Activated CD8-positive, alpha-beta memory T cell treated with anti-CD3 and anti-CD28 coated beads for 48 hours (primary cell): ENCODE results near the gene PLCB1.
"Not testable (repeated sequence)": the region's sequence is repeated elsewhere in the genome, so short reads cannot be mapped to it uniquely, and the experiment has no call there.

Source experiments
- DNase-seq, 3 experiments: peaks; one replicate each; pipeline ENCODE4 v3.0.0-alpha.2; 2020; ENCODE audit warnings: low read depth in 2 of 3, low spot score in 2 of 3

Gene PLCB1

GRCh38 chr20:8432435-8433148 is 300.5 kb downstream of the PLCB1 start:
- no peak for DNase-seq

- DNase-seq = no peak
Observed at GRCh38 chr20:8433291-8433690, 301.2 kb downstream of the PLCB1 start.

GRCh38 chr20:8434326-8434876 is 302.3 kb downstream of the PLCB1 start:
- no peak for DNase-seq

- DNase-seq = no peak
Observed at GRCh38 chr20:8435285-8436035, 303.4 kb downstream of the PLCB1 start.

- not testable (repeated sequence) for DNase-seq
Observed at GRCh38 chr20:8436938-8437337, 304.9 kb downstream of the PLCB1 start.

DNA sequence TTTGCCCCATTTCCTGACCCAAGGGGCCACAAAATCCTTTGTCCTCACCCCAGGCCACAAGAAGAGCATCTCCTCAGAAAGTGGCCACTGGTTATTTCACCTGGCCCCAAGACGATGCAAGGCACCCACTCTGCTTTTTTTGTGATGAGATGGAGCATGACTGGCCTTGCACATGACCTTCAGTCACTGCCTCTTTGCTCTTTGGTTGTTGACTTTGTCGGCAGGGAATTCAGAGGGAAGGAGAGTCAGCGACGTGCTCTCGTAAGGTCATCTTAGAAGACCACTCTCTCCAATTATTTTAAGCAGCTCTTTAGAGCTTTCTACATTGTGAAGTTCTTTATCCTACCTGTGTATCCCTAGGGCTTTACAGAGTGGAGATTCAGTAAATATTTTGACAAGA is 306.7 kb downstream of the PLCB1 start:
- DNase-seq = no peak

- DNase-seq = no peak
Observed at GRCh38 chr20:8443464-8444072, 311.5 kb downstream of the PLCB1 start.

DNA sequence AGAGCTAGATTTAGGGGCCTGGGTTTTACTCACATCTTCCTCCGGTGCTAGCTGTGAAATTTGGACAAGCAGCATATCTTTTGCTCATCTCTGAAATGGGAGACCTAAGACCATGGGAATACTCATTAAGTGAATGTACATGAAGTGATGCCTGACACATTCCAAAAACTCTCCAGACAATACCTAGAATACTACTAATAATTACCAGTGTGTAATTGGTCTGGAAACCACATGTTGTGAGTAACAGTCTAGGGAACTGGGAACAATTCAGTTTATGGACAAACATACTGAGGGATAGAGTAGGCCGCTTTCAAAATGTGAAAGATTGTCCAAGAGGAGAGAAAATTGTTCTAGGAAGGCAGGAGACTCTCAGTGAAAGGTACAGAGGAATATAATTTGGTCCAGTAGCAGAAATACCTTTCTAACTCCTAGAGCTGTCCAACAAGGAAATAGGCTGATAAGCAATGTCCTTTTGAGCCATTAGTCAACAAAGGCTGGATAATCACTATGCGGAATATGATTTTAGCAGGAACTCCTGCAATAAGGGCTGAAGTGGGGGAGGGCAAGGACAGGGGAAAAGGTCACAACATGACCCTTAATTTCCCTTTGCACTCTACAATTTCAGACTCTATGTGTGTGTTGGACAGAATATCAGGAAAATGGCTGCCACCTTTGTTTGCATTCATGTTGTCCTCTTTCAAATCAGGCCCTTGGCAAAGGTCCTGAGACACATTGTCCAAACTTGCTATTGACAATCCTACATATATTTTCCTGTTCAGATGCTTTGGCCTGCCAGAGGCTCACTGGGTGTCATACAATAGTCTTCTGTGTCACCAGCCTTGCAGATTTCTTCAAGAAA is 315.4 kb downstream of the PLCB1 start:
- no peak for DNase-seq

DNA sequence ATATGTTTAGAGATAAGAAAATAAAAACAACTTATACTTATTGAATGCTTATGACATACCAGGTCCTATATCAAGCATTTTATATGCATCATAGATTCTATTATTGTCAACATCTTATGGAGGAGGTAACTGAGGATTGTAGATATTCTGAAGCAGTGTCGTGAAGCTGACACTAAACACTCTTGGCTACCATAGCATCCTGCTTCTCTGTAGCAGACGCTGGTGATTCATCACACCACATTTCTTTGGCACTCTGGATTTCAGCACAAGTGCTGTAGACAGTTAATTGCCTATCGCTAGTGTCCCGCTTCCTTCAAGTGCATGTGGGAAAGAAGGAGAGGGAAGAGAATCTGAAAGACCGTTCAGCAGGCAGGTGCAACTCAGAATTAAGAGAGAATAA is 317.1 kb downstream of the PLCB1 start:
- no peak for DNase-seq

DNA sequence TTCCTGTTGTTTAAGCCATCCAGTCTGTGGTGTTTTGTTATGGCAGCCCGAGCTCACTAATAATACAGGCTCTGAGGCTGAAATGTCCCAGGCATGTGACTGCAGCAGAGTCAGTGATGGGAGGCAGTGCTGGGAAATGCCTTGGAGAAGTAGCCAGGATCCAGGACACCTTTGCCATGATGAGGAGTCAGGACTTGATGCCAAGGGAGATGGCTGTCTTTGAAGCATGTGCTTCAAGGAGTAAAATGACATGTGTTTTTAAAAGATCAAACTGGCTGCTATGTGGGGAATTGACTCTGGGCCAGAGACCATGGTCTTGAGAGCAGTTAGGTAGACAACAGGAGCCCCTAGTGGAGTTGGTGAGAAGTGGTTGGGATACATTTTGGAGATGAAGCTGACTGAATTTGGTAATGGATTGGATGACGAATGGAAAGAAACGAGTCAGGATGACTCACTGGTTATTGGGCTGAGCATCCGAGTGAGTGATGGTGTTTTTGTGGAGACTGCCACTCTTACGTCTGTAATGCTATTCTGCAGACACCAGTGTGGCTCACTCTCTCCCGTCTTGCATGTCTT is 322.2 kb downstream of the PLCB1 start:
- no peak for DNase-seq

GRCh38 chr20:8456765-8457164 is 324.7 kb downstream of the PLCB1 start:
- DNase-seq = no peak

DNA sequence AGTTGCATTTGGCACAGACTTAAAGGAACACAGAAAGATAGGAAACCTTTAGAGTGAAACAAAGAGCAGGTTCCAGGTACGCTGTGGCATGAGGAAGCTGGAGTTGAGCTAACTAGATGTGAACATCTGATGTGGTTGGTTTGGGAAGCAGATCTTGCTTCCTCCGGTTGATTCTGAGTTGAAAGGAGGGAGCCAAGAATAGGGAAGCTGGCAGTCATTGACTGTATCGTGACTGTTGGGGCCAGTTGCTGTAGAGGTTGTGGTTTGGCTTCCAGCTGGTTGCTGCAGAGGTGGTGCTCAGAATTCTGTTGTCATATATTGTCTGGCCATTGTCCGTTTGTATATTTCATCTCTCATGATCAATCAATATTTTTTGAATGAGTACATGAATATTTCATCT is 325.9 kb downstream of the PLCB1 start:
- no peak for DNase-seq

DNA sequence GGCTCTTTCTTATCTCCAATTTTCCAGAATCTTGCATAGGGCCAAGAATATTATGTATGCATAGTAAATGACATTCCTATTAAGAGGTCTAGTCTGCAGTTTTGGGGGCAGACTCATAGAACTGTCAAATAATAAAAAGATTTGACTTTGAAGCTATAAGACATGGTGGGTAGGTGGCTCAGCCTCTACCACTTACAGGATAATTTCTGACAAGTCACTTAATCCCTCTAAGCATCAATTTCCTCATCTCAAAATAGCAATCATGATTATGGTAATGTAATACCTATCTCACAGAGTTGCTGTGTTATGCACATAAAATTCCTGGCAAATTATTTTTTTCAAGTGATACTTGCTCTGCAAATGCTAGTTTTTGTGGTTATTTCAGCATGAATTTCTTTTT is 329.1 kb downstream of the PLCB1 start:
- DNase-seq = no peak

DNA sequence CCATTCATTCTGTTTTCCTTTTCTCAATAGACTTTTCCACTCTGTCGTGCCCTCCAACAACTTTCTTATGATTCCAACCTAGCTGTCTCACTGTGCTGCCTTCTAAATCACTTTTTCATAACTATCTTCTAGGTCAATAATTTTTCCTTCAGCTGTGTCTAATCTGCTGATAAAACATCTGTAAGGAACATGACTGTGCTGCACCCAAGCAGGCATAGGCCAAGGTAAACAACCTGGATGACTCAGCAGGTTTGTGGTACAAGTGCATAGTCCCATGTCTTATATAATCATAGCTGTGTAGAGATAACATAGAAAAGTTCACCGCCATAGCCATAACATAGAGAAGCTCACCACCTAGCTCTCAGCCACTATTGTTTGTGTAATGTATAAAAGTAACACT is 332.3 kb downstream of the PLCB1 start:
- DNase-seq = no peak

DNA sequence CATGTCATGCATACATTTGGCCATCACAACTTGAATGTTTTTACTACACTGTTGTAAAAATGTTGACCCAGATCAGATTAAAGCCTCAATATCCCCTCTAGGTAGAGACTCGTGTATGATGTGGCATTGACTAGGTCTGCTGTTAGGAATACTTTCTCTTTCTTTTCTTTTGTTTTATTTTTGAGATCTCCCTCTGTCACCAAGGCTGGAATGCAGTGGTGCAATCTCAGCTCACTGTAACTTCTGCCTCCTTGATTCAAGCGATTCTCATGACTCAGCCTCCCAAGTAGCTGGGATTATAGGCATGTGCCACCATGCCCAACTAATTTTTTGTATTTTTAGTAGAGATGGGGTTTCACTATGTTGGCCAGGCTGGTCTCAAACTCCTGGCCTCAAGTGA is 334.7 kb downstream of the PLCB1 start:
- DNase-seq = not testable (repeated sequence)

- DNase-seq = no peak
Observed at GRCh38 chr20:8470156-8470555, 338.1 kb downstream of the PLCB1 start.

GRCh38 chr20:8471465-8471864 is 339.4 kb downstream of the PLCB1 start:
- DNase-seq = no peak

DNA sequence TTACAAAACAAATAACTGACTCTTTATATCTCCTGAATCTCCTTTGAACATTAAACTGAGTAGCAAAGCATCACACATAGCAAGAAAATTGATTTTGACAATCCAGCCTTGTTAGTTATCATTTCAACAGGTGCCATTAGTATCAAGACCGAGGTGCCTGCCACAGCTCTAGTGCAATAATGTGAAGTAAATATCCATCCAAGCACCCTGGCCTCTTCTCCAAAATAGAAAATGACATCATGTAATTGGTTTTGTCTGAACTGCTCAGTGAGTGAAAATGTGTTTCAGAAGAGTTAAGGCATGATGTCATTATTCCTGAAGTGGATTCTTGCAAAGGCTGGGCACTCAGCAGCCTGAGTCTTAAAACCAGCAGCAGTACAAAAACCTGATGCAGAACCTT is 341.4 kb downstream of the PLCB1 start:
- no peak for DNase-seq

- no peak for DNase-seq
Observed at GRCh38 chr20:8474027-8474668, 342.1 kb downstream of the PLCB1 start.

GRCh38 chr20:8476021-8476420 is 344.0 kb downstream of the PLCB1 start:
- no peak for DNase-seq
